ENCODE measurements around the gene RHBDL1. TPM values are rescaled to one million over a fixed set of nuclear protein-coding genes. Genes with fewer than 3 reads are reported as not detected.

The RHBDL1 gene
- total RNA-seq, 1 experiment from 2014 or later, result 1.7 TPM

- Histone ChIP-seq H3K9me3 (ENCODE audit: low read length) (no peaks in the 10 kb centered on the region), H3K36me3 (ENCODE audit: low read depth, low read length) (no peaks in the 10 kb centered on the region), H3K4me3 (ENCODE audit: low read length) (peak overlapping the region; percentile 27; the same call in 1 of the 2 replicates), H2AFZ (ENCODE audit: low read length) (no peak overlapping the region), H3K27me3 (ENCODE audit: low read length) (no peaks in the 10 kb centered on the region), H3K4me2 (ENCODE audit: low read length) (peak overlapping the region; percentile 67), H3K9ac (ENCODE audit: low read length) (no peak overlapping the region), H4K20me1 (ENCODE audit: low read length) (no peaks in the 10 kb centered on the region), H3K9me2 (replicated peaks; ENCODE audit: low read length) (no peaks in the 10 kb centered on the region), H3F3A (ENCODE audit: low read length, unreplicated experiment) (no peaks in the 10 kb centered on the region), H3K4me1 (ENCODE audit: insufficient read depth, low read length) (peaks cover 27% of the 10 kb centered on the region), H3K27ac (ENCODE audit: low read length) (peak overlapping the region; percentile 44), H3K79me2 (ENCODE audit: low read length) (0 out of 2 replicates have a peak, but pooled peaks cover 3% of the 10 kb centered on the region)
- TF ChIP-seq CTCF (conservative IDR thresholded peaks at IDR 0.05; ENCODE audit: low read depth, low read length) (no peak), EZH2phosphoT487 (IDR thresholded peaks at IDR 0.05; ENCODE audit: borderline replicate concordance, low read length) (peak; percentile 74), EZH2 (IDR thresholded peaks at IDR 0.05; ENCODE audit: low read length, unreplicated experiment) (no peak)
- peak; percentile 84 for ATAC-seq
- CTCF ChIA-PET, result no interaction called here
- no TSS peak for BruUV-seq (replicated peaks)
- DNase-seq, result peak; percentile 92
- intact Hi-C loops (cut with micrococcal nuclease), result no loop called here
- POLR2A ChIA-PET (ENCODE audit: unreplicated experiment), result interaction anchor here (0.6 kb wide), 1 partner anchor 370 kb away, joined by 16 read pairs; no protein-coding TSS in a partner anchor
Observed at GRCh38 chr16:626787-627453, 48.6 kb upstream of the RHBDL1 start.

- Histone ChIP-seq H4K20me1 (ENCODE audit: low read length) (no peaks in the 10 kb centered on the region), H3K4me3 (ENCODE audit: low read length) (no peak overlapping the region), H2AFZ (ENCODE audit: low read length) (no peak overlapping the region), H3K27me3 (ENCODE audit: low read length) (no peaks in the 10 kb centered on the region), H3F3A (ENCODE audit: low read length, unreplicated experiment) (no peaks in the 10 kb centered on the region), H3K4me2 (ENCODE audit: low read length) (peak overlapping the region; percentile 67), H3K9ac (ENCODE audit: low read length) (no peak overlapping the region), H3K36me3 (ENCODE audit: low read depth, low read length) (no peaks in the 10 kb centered on the region), H3K4me1 (ENCODE audit: insufficient read depth, low read length) (peaks cover 20% of the 10 kb centered on the region), H3K9me2 (replicated peaks; ENCODE audit: low read length) (no peaks in the 10 kb centered on the region), H3K9me3 (ENCODE audit: low read length) (no peaks in the 10 kb centered on the region), H3K27ac (ENCODE audit: low read length) (peak overlapping the region; percentile 37), H3K79me2 (ENCODE audit: low read length) (0 out of 2 replicates have a peak, but pooled peaks cover 3% of the 10 kb centered on the region)
- ATAC-seq (peak; percentile 51), DNase-seq (peak; percentile 46)
- ChIA-PET CTCF (no interaction called here), POLR2A (ENCODE audit: unreplicated experiment) (interaction anchor here (0.6 kb wide), 1 partner anchor 371 kb away, joined by 16 read pairs; no protein-coding TSS in a partner anchor)
- intact Hi-C loops (cut with micrococcal nuclease), result no loop called here
- BruUV-seq (replicated peaks), result no TSS peak
- TF ChIP-seq EZH2phosphoT487 (IDR thresholded peaks at IDR 0.05; ENCODE audit: borderline replicate concordance, low read length) (no peak), CTCF (conservative IDR thresholded peaks at IDR 0.05; ENCODE audit: low read depth, low read length) (no peak), EZH2 (IDR thresholded peaks at IDR 0.05; ENCODE audit: low read length, unreplicated experiment) (no peak)
Observed at GRCh38 chr16:627454-628239, 47.8 kb upstream of the RHBDL1 start.

All from PC-3 (cell line).